Measurements from ENCODE around the gene GPX4. TPM values are rescaled to one million over a fixed set of nuclear protein-coding genes. Genes with fewer than 3 reads are reported as not detected.

The GPX4 gene
- total RNA-seq, 6 experiments from 2014 or later = 204 to 389 (median 212) TPM

- peaks cover 0 to 36% (median 17%) of the 10 kb centered on the region in 4 donors for H3K36me3 ChIP-seq
- no peak for DNase-seq
- peaks cover 2 to 21% (median 10%) of the 10 kb centered on the region in 4 donors for H3K4me1 ChIP-seq
- no peak overlapping the region for H3K4me3 ChIP-seq
- ATAC-seq = no peak
- H3K27ac ChIP-seq = no peak overlapping the region
- WGBS (ENCODE audit: insufficient coverage, low coverage, low lambda C conversion rate, missing lambda C conversion rate) = 65% methylated on average over 2 of the region's 17 CpGs
- no peaks in the 10 kb centered on the region for H3K9me3 ChIP-seq
- intact Hi-C loops (cut with DNase I) = no loop called here
- TF ChIP-seq POLR2A (IDR thresholded peaks at IDR 0.05) = no peak
- peak in 1 of 4 donors; percentile 6 for TF ChIP-seq CTCF (IDR thresholded peaks at IDR 0.05)
- H3K27me3 ChIP-seq = no peaks in the 10 kb centered on the region
These were observed 3.3 kb downstream of the GPX4 start for GRCh38 chr19:1106841-1107660.

- Histone ChIP-seq H3K4me1 (peaks cover 2 to 14% (median 5%) of the 10 kb centered on the region in 4 donors), H3K27me3 (no peaks in the 10 kb centered on the region), H3K9me3 (no peaks in the 10 kb centered on the region), H3K36me3 (peaks cover 3 to 43% (median 18%) of the 10 kb centered on the region in 4 donors), H3K4me3 (no peak overlapping the region), H3K27ac (no peak overlapping the region)
- TF ChIP-seq POLR2A (IDR thresholded peaks at IDR 0.05) = no peak
- no peak for TF ChIP-seq CTCF (IDR thresholded peaks at IDR 0.05)
- no peak for DNase-seq
- no peak for ATAC-seq
- intact Hi-C loops (cut with DNase I) = no loop called here
- 85% methylated on average over 6 of the region's 25 CpGs for WGBS (ENCODE audit: insufficient coverage, low coverage, low lambda C conversion rate, missing lambda C conversion rate)
These were observed 4.0 kb downstream of the GPX4 start for GRCh38 chr19:1107661-1108261.

GRCh38 chr19:1108291-1109031 lies 4.7 kb downstream of the GPX4 start:
- Histone ChIP-seq H3K27ac (no peak overlapping the region), H3K4me3 (no peak overlapping the region), H3K4me1 (peaks cover 0 to 10% (median under 1%) of the 10 kb centered on the region in 4 donors), H3K36me3 (peaks cover 3 to 43% (median 18%) of the 10 kb centered on the region in 4 donors), H3K9me3 (no peaks in the 10 kb centered on the region), H3K27me3 (no peaks in the 10 kb centered on the region)
- intact Hi-C loops (cut with DNase I) = no loop called here
- DNase-seq (no peak), ATAC-seq (no peak)
- TF ChIP-seq POLR2A (IDR thresholded peaks at IDR 0.05) (no peak), CTCF (IDR thresholded peaks at IDR 0.05) (no peak)
- WGBS (ENCODE audit: insufficient coverage, low coverage, low lambda C conversion rate, missing lambda C conversion rate) = no CpG with 5 or more reads among the region's 89 CpGs

- H3K4me1 ChIP-seq = peaks cover 0 to 16% (median 2%) of the 10 kb centered on the region in 4 donors
- no peak overlapping the region for H3K4me3 ChIP-seq
- H3K36me3 ChIP-seq = peaks cover 3 to 45% (median 18%) of the 10 kb centered on the region in 4 donors
- WGBS (ENCODE audit: insufficient coverage, low coverage, low lambda C conversion rate, missing lambda C conversion rate) = no CpG with 5 or more reads among the region's 48 CpGs
- ATAC-seq (no peak), DNase-seq (no peak)
- TF ChIP-seq CTCF (IDR thresholded peaks at IDR 0.05) (no peak), POLR2A (IDR thresholded peaks at IDR 0.05) (no peak)
- no peak overlapping the region for H3K27ac ChIP-seq
- no peaks in the 10 kb centered on the region for H3K27me3 ChIP-seq
- no peaks in the 10 kb centered on the region for H3K9me3 ChIP-seq
- intact Hi-C loops (cut with DNase I) = no loop called here
These were observed 5.3 kb downstream of the GPX4 start for GRCh38 chr19:1109032-1109551.
